WTC11 (cell line): ENCODE measurements around the gene INPP4B.

Source experiments
- ARID4B ChIP-seq: sonication (generic); formaldehyde crosslinking; IDR thresholded peaks from 2 replicates; pipeline ENCODE4 v1.8.0; 2023; ENCODE audit warnings: missing genetic modification reagents, mild to moderate bottlenecking, borderline replicate concordance
- CREB1 ChIP-seq: sonication (generic); formaldehyde crosslinking; IDR thresholded peaks from 2 replicates; pipeline ENCODE4 v1.8.0; 2023; ENCODE audit warnings: mild to moderate bottlenecking, missing genetic modification reagents
- CTCF ChIP-seq: fragments of 200-600 bp; IDR thresholded peaks from 2 replicates; pipeline ENCODE4 v1.8.0; 2022; ENCODE audit warnings: antibody characterized with exemption
- JAZF1 ChIP-seq: fragments of 250-450 bp; sonication (Bioruptor Pico); IDR thresholded peaks from 2 replicates; pipeline ENCODE4 v1.9.0; 2021; ENCODE audit warnings: moderate library complexity, mild to moderate bottlenecking, inconsistent platforms
- MLX ChIP-seq: sonication (generic); formaldehyde crosslinking; IDR thresholded peaks from 2 replicates; pipeline ENCODE4 v1.8.1; 2023; ENCODE audit warnings: mild to moderate bottlenecking, missing genetic modification reagents, moderate library complexity
- MYBL2 ChIP-seq: sonication (generic); formaldehyde crosslinking; IDR thresholded peaks from 2 replicates; pipeline ENCODE4 v1.8.1; 2023; ENCODE audit warnings: mild to moderate bottlenecking, moderate library complexity, missing genetic modification reagents
- NFE2L1 ChIP-seq: sonication (generic); formaldehyde crosslinking; IDR thresholded peaks from 2 replicates; pipeline ENCODE4 v1.8.1; 2023; ENCODE audit warnings: missing genetic modification reagents
- NR1H2 ChIP-seq: sonication (generic); formaldehyde crosslinking; IDR thresholded peaks from 2 replicates; pipeline ENCODE4 v1.9.0; 2021; ENCODE audit warnings: mild to moderate bottlenecking, moderate library complexity, missing genetic modification reagents
- SMAD3 ChIP-seq: sonication (generic); formaldehyde crosslinking; IDR thresholded peaks from 2 replicates; pipeline ENCODE4 v1.8.0; 2022; ENCODE audit warnings: missing genetic modification reagents, mild to moderate bottlenecking, borderline replicate concordance
- TEAD1 ChIP-seq: sonication (generic); formaldehyde crosslinking; IDR thresholded peaks from 2 replicates; pipeline ENCODE4 v1.8.0; 2022; ENCODE audit warnings: mild to moderate bottlenecking, missing genetic modification reagents
- USF2 ChIP-seq: sonication (generic); formaldehyde crosslinking; IDR thresholded peaks from 2 replicates; pipeline ENCODE4 v1.8.1; 2023; ENCODE audit warnings: mild to moderate bottlenecking, missing genetic modification reagents, moderate library complexity
- ZNF121 ChIP-seq: sonication (generic); formaldehyde crosslinking; IDR thresholded peaks from 2 replicates; pipeline ENCODE4 v1.8.0; 2023; ENCODE audit warnings: missing genetic modification reagents

GRCh38 chr4:142598132-142598531 lies 248.0 kb downstream of the INPP4B start:
- no peak for TF ChIP-seq NFE2L1 (CRISPR knock-in tag)
- TF ChIP-seq CTCF = no peak
- no peak for TF ChIP-seq SMAD3 (CRISPR knock-in tag)
- no peak for TF ChIP-seq USF2 (CRISPR knock-in tag)
- no peak for TF ChIP-seq MYBL2
- TF ChIP-seq ZNF121 = no peak
- TF ChIP-seq MLX = no peak
- TF ChIP-seq ARID4B (CRISPR knock-in tag) = no peak
- TF ChIP-seq JAZF1 = no peak
- no peak for TF ChIP-seq TEAD1 (CRISPR knock-in tag)
- no peak for TF ChIP-seq NR1H2 (CRISPR knock-in tag)
- no peak for TF ChIP-seq CREB1 (CRISPR knock-in tag)
